Neuronal stem cell (in vitro differentiated cells): ENCODE data around the gene GDPD3.

Experiments
- DNase-seq: peaks from one replicate; pipeline ENCODE4 v3.0.0-alpha.2; 2013; ENCODE audit warnings: low spot score
- H2AFZ ChIP-seq: one replicate; pipeline ENCODE4 v1.6.1; 2013; ENCODE audit warnings: mild to moderate bottlenecking, low read length, inconsistent platforms
- H2AK5ac ChIP-seq: 2 replicates; pipeline ENCODE4 v1.6.1; 2013; ENCODE audit warnings: low read depth, mild to moderate bottlenecking, inconsistent platforms, low read length, moderate library complexity, mixed read lengths
- H2BK120ac ChIP-seq: 2 replicates; pipeline ENCODE4 v1.6.1; 2013; ENCODE audit warnings: low read depth, mild to moderate bottlenecking, inconsistent platforms, low read length, moderate library complexity, mixed read lengths
- H2BK12ac ChIP-seq: one replicate; pipeline ENCODE4 v1.6.1; 2013; ENCODE audit warnings: low read length, inconsistent platforms
- H2BK15ac ChIP-seq: 2 replicates; pipeline ENCODE4 v1.6.1; 2013; ENCODE audit warnings: mild to moderate bottlenecking, low read length, inconsistent platforms, mixed read lengths
- H2BK5ac ChIP-seq: one replicate; pipeline ENCODE4 v1.6.1; 2013; ENCODE audit warnings: inconsistent platforms, mild to moderate bottlenecking, low read length, moderate library complexity
- H3K14ac ChIP-seq: one replicate; pipeline ENCODE4 v1.6.1; 2013; ENCODE audit warnings: low read length, inconsistent platforms
- H3K18ac ChIP-seq: 2 replicates; pipeline ENCODE4 v1.6.1; 2013; ENCODE audit warnings: low read length, inconsistent platforms
- H3K23ac ChIP-seq: 2 replicates; pipeline ENCODE4 v1.6.1; 2013; ENCODE audit warnings: low read depth, mild to moderate bottlenecking, mixed read lengths, low read length, inconsistent platforms; ENCODE audit not compliant: poor library complexity
- H3K27ac ChIP-seq: replicated peaks from 3 replicates; pipeline ENCODE4 v1.5.1; 2013; ENCODE audit warnings: low read length, inconsistent platforms
- H3K27me3 ChIP-seq, 3 experiments: 2 replicates each; pipeline ENCODE4 v1.6.1; 2013; ENCODE audit warnings: low read length in 3 of 3, mild to moderate bottlenecking in 2 of 3, inconsistent platforms in 1 of 3, low read depth in 1 of 3, mixed read lengths in 1 of 3, moderate library complexity in 1 of 3; ENCODE audit not compliant: control insufficient read depth in 3 of 3, insufficient read depth in 3 of 3
- H3K36me3 ChIP-seq, 2 donors: replicated peaks in 1 of 2; 2 replicates each; pipeline ENCODE4 v1.6.1; 2013; ENCODE audit warnings: low read length in 2 of 2; ENCODE audit not compliant: control insufficient read depth in 2 of 2, insufficient read depth in 2 of 2
- H3K4ac ChIP-seq: 2 replicates; pipeline ENCODE4 v1.6.1; 2013; ENCODE audit warnings: inconsistent platforms, mild to moderate bottlenecking, low read length, moderate library complexity
- H3K4me1 ChIP-seq, 2 donors: 1 replicate in 1 of 2; 2 replicates in 1 of 2; pipeline ENCODE4 v1.6.1; 2013; ENCODE audit warnings: low read length in 2 of 2, low read depth in 1 of 2; ENCODE audit not compliant: control insufficient read depth in 2 of 2, insufficient read depth in 1 of 2
- H3K4me2 ChIP-seq: one replicate; pipeline ENCODE4 v1.6.1; 2013; ENCODE audit warnings: mild to moderate bottlenecking, low read length, inconsistent platforms; ENCODE audit not compliant: insufficient read depth, poor library complexity, severe bottlenecking
- H3K4me3 ChIP-seq, 2 donors: 2 replicates each; pipeline ENCODE4 v1.5.1; 2013; ENCODE audit warnings: low read length in 2 of 2, mild to moderate bottlenecking in 2 of 2, inconsistent platforms in 1 of 2, moderate library complexity in 1 of 2
- H3K79me1 ChIP-seq: one replicate; pipeline ENCODE4 v1.6.1; 2013; ENCODE audit warnings: low read depth, mild to moderate bottlenecking, inconsistent platforms, low read length, moderate library complexity
- H3K9ac ChIP-seq: one replicate; pipeline ENCODE4 v1.6.1; 2013; ENCODE audit warnings: mild to moderate bottlenecking, low read depth, low read length, inconsistent platforms; ENCODE audit not compliant: poor library complexity
- H3K9me3 ChIP-seq, 2 donors: replicated peaks in 1 of 2; 2 replicates each; pipeline versions ENCODE3 to v1.6.1; 2013; ENCODE audit warnings: low read length in 2 of 2, mild to moderate bottlenecking in 2 of 2, inconsistent platforms in 1 of 2, low read depth in 1 of 2, mixed read lengths in 1 of 2, moderate library complexity in 1 of 2; ENCODE audit not compliant: control insufficient read depth in 2 of 2, insufficient read depth in 1 of 2
- H4K8ac ChIP-seq: one replicate; pipeline ENCODE4 v1.6.1; 2013; ENCODE audit warnings: low read depth, mild to moderate bottlenecking, inconsistent platforms, low read length, moderate library complexity
- H4K91ac ChIP-seq: one replicate; pipeline ENCODE4 v1.6.1; 2013; ENCODE audit warnings: low read length, low read depth, mild to moderate bottlenecking, inconsistent platforms; ENCODE audit not compliant: poor library complexity
- WGBS, 2 donors: extraction: QIAGEN DNeasy Blood & Tissue Kit; methylation state at CpG; one replicate each; pipeline ENCODE4 v1.1.7; 2013; ENCODE audit warnings: missing lambda C conversion rate in 2 of 2, mixed read lengths in 1 of 2; ENCODE audit not compliant: insufficient read length in 2 of 2, insufficient replicate concordance in 1 of 2; ENCODE audit errors: extremely low coverage in 2 of 2; 5-methylcytosine and 5-hydroxymethylcytosine counted together

The GDPD3 gene

GRCh38 chr16:30069611-30070462 is 43.5 kb downstream of the GDPD3 start:
- Histone ChIP-seq H2BK120ac (no peak overlapping the region), H4K91ac (no peak overlapping the region), H3K9ac (no peak overlapping the region), H2BK12ac (no peak overlapping the region), H3K4ac (no peak overlapping the region), H2BK15ac (no peak overlapping the region), H3K9me3 (no peaks in the 10 kb centered on the region), H2AK5ac (no peak overlapping the region), H2BK5ac (no peak overlapping the region), H3K18ac (no peak overlapping the region), H3K4me2 (no peak overlapping the region), H3K23ac (peak overlapping the region; percentile 47), H4K8ac (no peak overlapping the region), H3K14ac (no peak overlapping the region), H3K79me1 (peaks cover 17% of the 10 kb centered on the region), H3K27me3 (no peaks in the 10 kb centered on the region), H2AFZ (no peak overlapping the region), H3K36me3 (peaks cover 40 to 69% of the 10 kb centered on the region in 2 donors), H3K27ac (no peak overlapping the region), H3K4me3 (no peak overlapping the region), H3K4me1 (peaks cover 4 to 14% of the 10 kb centered on the region in 2 donors)
- no peak for DNase-seq
- no CpG with 5 or more reads among the region's 31 CpGs for WGBS, 2 donors

- H3K9ac ChIP-seq = no peak overlapping the region
- no peak overlapping the region for H2AK5ac ChIP-seq
- H2BK120ac ChIP-seq = no peak overlapping the region
- DNase-seq = no peak
- H3K36me3 ChIP-seq = peaks cover 40 to 69% of the 10 kb centered on the region in 2 donors
- peaks cover 17% of the 10 kb centered on the region for H3K79me1 ChIP-seq
- H2BK15ac ChIP-seq = no peak overlapping the region
- H2AFZ ChIP-seq = no peak overlapping the region
- H2BK5ac ChIP-seq = no peak overlapping the region
- WGBS, 2 donors = no CpG with 5 or more reads among the region's 17 CpGs
- H3K23ac ChIP-seq = no peak overlapping the region
- H3K9me3 ChIP-seq = no peaks in the 10 kb centered on the region
- H3K4me2 ChIP-seq = no peak overlapping the region
- H3K18ac ChIP-seq = no peak overlapping the region
- H4K91ac ChIP-seq = no peak overlapping the region
- no peaks in the 10 kb centered on the region for H3K27me3 ChIP-seq
- peaks cover 7 to 16% of the 10 kb centered on the region in 2 donors for H3K4me1 ChIP-seq
- H2BK12ac ChIP-seq = no peak overlapping the region
- no peak overlapping the region for H3K27ac ChIP-seq
- no peak overlapping the region for H3K4ac ChIP-seq
- no peak overlapping the region for H4K8ac ChIP-seq
- no peak overlapping the region for H3K14ac ChIP-seq
- H3K4me3 ChIP-seq = peak overlapping the region in 1 of 2 donors; percentile 1
Observed at GRCh38 chr16:30068750-30069610, 44.4 kb downstream of the GDPD3 start.

GRCh38 chr16:30068333-30068732 is 45.0 kb downstream of the GDPD3 start:
- no peak overlapping the region for H3K18ac ChIP-seq
- no peak overlapping the region for H3K23ac ChIP-seq
- peaks cover 13 to 23% of the 10 kb centered on the region in 2 donors for H3K4me1 ChIP-seq
- no peak overlapping the region for H3K4me2 ChIP-seq
- H2BK12ac ChIP-seq = no peak overlapping the region
- H4K91ac ChIP-seq = no peak overlapping the region
- DNase-seq = no peak
- H3K36me3 ChIP-seq = peaks cover 40 to 69% of the 10 kb centered on the region in 2 donors
- H3K4me3 ChIP-seq = no peak overlapping the region
- no peak overlapping the region for H4K8ac ChIP-seq
- no peak overlapping the region for H2AK5ac ChIP-seq
- no peaks in the 10 kb centered on the region for H3K27me3 ChIP-seq
- no peak overlapping the region for H2BK15ac ChIP-seq
- no peak overlapping the region for H3K14ac ChIP-seq
- H2AFZ ChIP-seq = no peak overlapping the region
- no peak overlapping the region for H2BK5ac ChIP-seq
- no CpG with 5 or more reads among the region's 9 CpGs for WGBS, 2 donors
- H3K27ac ChIP-seq = no peak overlapping the region
- no peak overlapping the region for H3K9ac ChIP-seq
- H3K9me3 ChIP-seq = no peaks in the 10 kb centered on the region
- H3K79me1 ChIP-seq = peaks cover 17% of the 10 kb centered on the region
- H2BK120ac ChIP-seq = no peak overlapping the region
- H3K4ac ChIP-seq = no peak overlapping the region

DNA sequence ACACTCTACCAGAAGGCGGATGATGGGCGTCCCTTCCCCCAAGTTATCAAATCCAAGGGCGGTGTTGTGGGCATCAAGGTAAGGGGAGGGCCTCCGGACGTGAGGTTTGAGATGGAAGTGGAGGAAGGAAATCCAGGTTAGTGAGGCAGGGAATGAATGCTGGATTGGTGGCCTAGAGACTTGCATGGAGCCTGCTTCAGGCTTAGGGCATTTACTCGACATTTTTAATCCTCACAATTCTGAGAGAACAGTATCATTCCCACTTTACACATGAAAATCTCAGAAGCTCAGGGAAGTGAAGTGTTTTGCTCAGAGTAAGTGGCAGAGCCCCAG is 45.8 kb downstream of the GDPD3 start:
- H4K91ac ChIP-seq = no peak overlapping the region
- no peaks in the 10 kb centered on the region for H3K9me3 ChIP-seq
- H2AFZ ChIP-seq = no peak overlapping the region
- no peaks in the 10 kb centered on the region for H3K27me3 ChIP-seq
- H3K27ac ChIP-seq = no peak overlapping the region
- no peak overlapping the region for H3K23ac ChIP-seq
- H3K36me3 ChIP-seq = peaks cover 40 to 64% of the 10 kb centered on the region in 2 donors
- H3K4me3 ChIP-seq = peak overlapping the region in 1 of 2 donors; percentile 14
- DNase-seq = no peak
- no peak overlapping the region for H2BK5ac ChIP-seq
- WGBS, 2 donors = no CpG with 5 or more reads among the region's 6 CpGs
- H2BK120ac ChIP-seq = no peak overlapping the region
- H3K79me1 ChIP-seq = peaks cover 17% of the 10 kb centered on the region
- H3K9ac ChIP-seq = no peak overlapping the region
- H3K4me1 ChIP-seq = peaks cover 15 to 24% of the 10 kb centered on the region in 2 donors
- H3K14ac ChIP-seq = no peak overlapping the region
- H3K4me2 ChIP-seq = no peak overlapping the region
- H2BK12ac ChIP-seq = no peak overlapping the region
- H2AK5ac ChIP-seq = no peak overlapping the region
- H4K8ac ChIP-seq = no peak overlapping the region
- no peak overlapping the region for H3K4ac ChIP-seq
- no peak overlapping the region for H2BK15ac ChIP-seq
- H3K18ac ChIP-seq = no peak overlapping the region
